ENCODE measurements around the gene SENP3. TPM values are rescaled to one million over a fixed set of nuclear protein-coding genes. Genes with fewer than 3 reads are reported as not detected.
A peak's percentile ranks its signal among the peaks of the same experiment; 100 is the strongest.

Gene SENP3
- 138 and 141 TPM in 2 replicates for total RNA-seq (2014; rRNA removed; shearing (Covaris generic))
- 93.8 and 99.6 TPM in 2 replicates for polyA plus RNA-seq (2015; cell fraction: cytosol; rRNA removed)
- 66.7 and 75.5 TPM in 2 replicates for polyA plus RNA-seq (2015; cell fraction: nucleus; rRNA removed)

- peak; percentile 79 for DNase-seq (ENCODE audit: low read depth)
Measured at GRCh38 chr17:7561589-7562207, at the start of gene SENP3. Gene SENP3, plus strand, starts transcription at chr17:7561919. Its CDS starts 1,158 bp downstream, at chr17:7563077.

- DNase-seq (ENCODE audit: low read depth), result no peak
Measured at GRCh38 chr17:7512105-7512504, 49.6 kb upstream of the SENP3 start.

- no peak for DNase-seq (ENCODE audit: low read depth)
Measured at GRCh38 chr17:7512824-7513540, 48.7 kb upstream of the SENP3 start.

- no peak for DNase-seq (ENCODE audit: low read depth)
Measured at GRCh38 chr17:7513850-7514419, 47.8 kb upstream of the SENP3 start.

- DNase-seq (ENCODE audit: low read depth), result no peak
Measured at GRCh38 chr17:7515911-7516610, 45.7 kb upstream of the SENP3 start.

- no peak for DNase-seq (ENCODE audit: low read depth)
Measured at GRCh38 chr17:7523033-7523432, 38.7 kb upstream of the SENP3 start.

- DNase-seq (ENCODE audit: low read depth), result no peak
Measured at GRCh38 chr17:7528842-7529241, 32.9 kb upstream of the SENP3 start.

- no peak for DNase-seq (ENCODE audit: low read depth)
Measured at GRCh38 chr17:7530023-7530900, 31.5 kb upstream of the SENP3 start.

GRCh38 chr17:7538050-7538449, 23.7 kb upstream of the SENP3 start:
- no peak for DNase-seq (ENCODE audit: low read depth)

- DNase-seq (ENCODE audit: low read depth), result peak; percentile 64
Measured at GRCh38 chr17:7538891-7539545, 22.7 kb upstream of the SENP3 start.

- DNase-seq (ENCODE audit: low read depth), result no peak
Measured at GRCh38 chr17:7541074-7541621, 20.6 kb upstream of the SENP3 start.

GRCh38 chr17:7544911-7545310, 16.8 kb upstream of the SENP3 start:
- no peak for DNase-seq (ENCODE audit: low read depth)

GRCh38 chr17:7548585-7549400, 12.9 kb upstream of the SENP3 start, which contains the start of gene TNFSF12:
Gene TNFSF12, plus strand, starts transcription at chr17:7549058. Its CDS starts 96 bp downstream, at chr17:7549154.
- no peak for DNase-seq (ENCODE audit: low read depth)

- DNase-seq (ENCODE audit: low read depth), result no peak
Measured at GRCh38 chr17:7549401-7550055, 12.2 kb upstream of the SENP3 start.

- DNase-seq (ENCODE audit: low read depth), result no peak
Measured at GRCh38 chr17:7550344-7550743, 11.4 kb upstream of the SENP3 start.

GRCh38 chr17:7551396-7551795, 10.3 kb upstream of the SENP3 start:
- DNase-seq (ENCODE audit: low read depth), result no peak

GRCh38 chr17:7552621-7553051, 9.1 kb upstream of the SENP3 start:
- no peak for DNase-seq (ENCODE audit: low read depth)

GRCh38 chr17:7553356-7553755, 8.4 kb upstream of the SENP3 start:
- DNase-seq (ENCODE audit: low read depth), result no peak

Measured in HT1080 (cell line).